Lower lobe of right lung (tissue), 2 donors: ENCODE data around the gene RPS28. TPM values are rescaled to one million over a fixed set of nuclear protein-coding genes. Genes with fewer than 3 reads are reported as not detected.

Experiments used
- ATAC-seq, 2 donors: fragments of 200-7000 bp; cut with Tn5 transposase; one replicate each; pipeline ENCODE4 v1.9.1; 2020 to 2022; ENCODE audit warnings: mild to moderate bottlenecking in 2 of 2, moderate library complexity in 2 of 2
- DNase-seq: peaks from one replicate; pipeline ENCODE4 v3.0.0-alpha.2; 2020
- H3K27ac ChIP-seq: fragments of 200-600 bp; one replicate; pipeline ENCODE4 v1.8.0; 2022
- H3K27me3 ChIP-seq: fragments of 200-600 bp; one replicate; pipeline ENCODE4 v1.8.0; 2022; ENCODE audit warnings: low read depth
- H3K36me3 ChIP-seq: fragments of 200-600 bp; one replicate; pipeline ENCODE4 v1.8.0; 2022; ENCODE audit warnings: mild to moderate bottlenecking
- H3K4me1 ChIP-seq: fragments of 200-600 bp; one replicate; pipeline ENCODE4 v1.8.0; 2022
- H3K4me3 ChIP-seq: fragments of 200-600 bp; one replicate; pipeline ENCODE4 v1.8.0; 2022; ENCODE audit warnings: mild to moderate bottlenecking
- H3K9me3 ChIP-seq: fragments of 200-600 bp; one replicate; pipeline ENCODE4 v1.8.0; 2022
- intact Hi-C: fragments of 100-400 bp; cut with DNase I; formaldehyde crosslinking; loops from one replicate; pipeline ENCODE4 v1.11.0; 2022
- total RNA-seq: library from RNA; stranded (reverse); fragmentation: NEBNext Ultra II Directional; extraction: Animal tissue kit (Norgen Biotek cat#: 25700); gene quantifications from one replicate; pipeline ENCODE4 v1.2.1, GENCODE V29; 2021
- TF ChIP-seq, protein P1 (sequence below): fragments of 200-600 bp; IDR thresholded peaks from one replicate; pipeline ENCODE4 v1.8.0; 2022; ENCODE audit warnings: antibody characterized with exemption, mild to moderate bottlenecking
- donor health status: DM: no; HTN: yes; CAD: no; lungs with severe emphysema.

Gene RPS28
- total RNA-seq, 1 donor from 2014 or later, result 1,461 TPM

DNA sequence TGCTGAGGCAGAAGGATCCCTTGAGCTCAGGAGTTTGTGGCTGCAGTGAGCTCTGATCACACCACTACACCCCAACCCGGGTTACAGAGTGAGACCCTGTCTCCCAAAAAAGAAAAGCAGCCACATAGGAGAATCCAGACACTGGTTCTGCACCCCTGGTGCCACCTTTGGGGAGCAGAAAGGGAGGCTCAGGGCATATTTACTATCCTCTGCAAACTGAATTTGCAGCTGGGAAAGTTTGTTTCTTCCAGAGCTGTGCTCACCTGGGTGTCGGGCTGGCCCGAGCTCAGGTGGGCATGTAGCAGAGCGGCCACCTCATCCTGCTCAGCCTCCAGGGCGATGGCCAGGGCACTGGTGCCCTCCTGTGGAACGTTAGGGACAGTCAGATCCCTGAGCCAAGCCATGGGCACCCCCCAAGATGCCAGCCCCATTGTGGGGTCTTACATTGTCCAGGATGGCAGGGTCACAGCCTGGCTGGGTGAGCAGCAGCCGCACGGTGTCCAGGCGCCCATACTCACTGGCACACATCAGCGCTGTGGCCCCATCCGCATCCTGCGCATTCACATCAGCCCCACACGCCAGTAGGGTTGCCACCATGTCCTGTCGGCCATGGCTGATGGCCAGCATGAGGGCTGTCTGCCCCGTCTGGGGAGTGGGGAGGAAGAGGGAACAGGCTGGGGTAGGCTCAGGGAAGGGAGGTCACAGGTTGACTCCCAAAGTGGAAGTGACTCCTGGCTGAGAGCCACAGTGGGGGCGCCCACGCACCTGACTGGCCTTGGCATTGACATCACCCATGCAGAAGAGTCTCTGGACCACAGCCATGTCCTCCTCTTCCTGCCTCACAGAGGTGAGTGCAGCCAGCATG is 3.1 kb downstream of the RPS28 start:
- H3K27me3 ChIP-seq, result no peaks in the 10 kb centered on the region
- no peak for DNase-seq
- no peak overlapping the region for H3K4me3 ChIP-seq
- H3K9me3 ChIP-seq, result no peaks in the 10 kb centered on the region
- H3K27ac ChIP-seq, result no peak overlapping the region
- ATAC-seq, result no peak
- H3K36me3 ChIP-seq, result peaks cover 36% of the 10 kb centered on the region
- peaks cover 43% of the 10 kb centered on the region for H3K4me1 ChIP-seq
- TF ChIP-seq, protein P1, sequence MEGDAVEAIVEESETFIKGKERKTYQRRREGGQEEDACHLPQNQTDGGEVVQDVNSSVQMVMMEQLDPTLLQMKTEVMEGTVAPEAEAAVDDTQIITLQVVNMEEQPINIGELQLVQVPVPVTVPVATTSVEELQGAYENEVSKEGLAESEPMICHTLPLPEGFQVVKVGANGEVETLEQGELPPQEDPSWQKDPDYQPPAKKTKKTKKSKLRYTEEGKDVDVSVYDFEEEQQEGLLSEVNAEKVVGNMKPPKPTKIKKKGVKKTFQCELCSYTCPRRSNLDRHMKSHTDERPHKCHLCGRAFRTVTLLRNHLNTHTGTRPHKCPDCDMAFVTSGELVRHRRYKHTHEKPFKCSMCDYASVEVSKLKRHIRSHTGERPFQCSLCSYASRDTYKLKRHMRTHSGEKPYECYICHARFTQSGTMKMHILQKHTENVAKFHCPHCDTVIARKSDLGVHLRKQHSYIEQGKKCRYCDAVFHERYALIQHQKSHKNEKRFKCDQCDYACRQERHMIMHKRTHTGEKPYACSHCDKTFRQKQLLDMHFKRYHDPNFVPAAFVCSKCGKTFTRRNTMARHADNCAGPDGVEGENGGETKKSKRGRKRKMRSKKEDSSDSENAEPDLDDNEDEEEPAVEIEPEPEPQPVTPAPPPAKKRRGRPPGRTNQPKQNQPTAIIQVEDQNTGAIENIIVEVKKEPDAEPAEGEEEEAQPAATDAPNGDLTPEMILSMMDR, result no peak
- intact Hi-C loops, result no loop called here

DNA sequence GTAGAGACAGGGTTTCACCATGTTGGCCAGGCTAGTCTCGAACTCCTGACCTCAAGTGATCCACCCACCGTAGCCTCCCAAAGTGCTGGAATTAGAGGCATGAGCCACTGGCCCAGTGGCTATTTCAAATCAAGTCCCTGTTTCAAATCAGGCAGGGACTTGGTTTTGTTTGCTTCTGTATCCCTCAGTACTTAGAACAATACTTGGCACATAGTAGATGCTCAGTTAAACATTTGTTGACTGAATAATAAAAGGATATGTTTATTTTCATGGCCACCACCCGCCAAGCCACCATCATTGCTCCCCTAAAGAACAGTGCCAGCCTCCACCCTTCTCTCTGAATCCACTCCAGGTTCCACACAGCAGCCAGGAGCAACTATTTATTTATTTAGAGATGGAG is 4.2 kb downstream of the RPS28 start:
- no peak for ATAC-seq
- Histone ChIP-seq H3K27me3 (no peaks in the 10 kb centered on the region), H3K4me1 (peaks cover 33% of the 10 kb centered on the region), H3K4me3 (no peak overlapping the region), H3K9me3 (no peaks in the 10 kb centered on the region), H3K36me3 (peaks cover 43% of the 10 kb centered on the region), H3K27ac (no peak overlapping the region)
- DNase-seq, result no peak
- TF ChIP-seq, protein P1, result no peak
- intact Hi-C loops, result no loop called here

DNA sequence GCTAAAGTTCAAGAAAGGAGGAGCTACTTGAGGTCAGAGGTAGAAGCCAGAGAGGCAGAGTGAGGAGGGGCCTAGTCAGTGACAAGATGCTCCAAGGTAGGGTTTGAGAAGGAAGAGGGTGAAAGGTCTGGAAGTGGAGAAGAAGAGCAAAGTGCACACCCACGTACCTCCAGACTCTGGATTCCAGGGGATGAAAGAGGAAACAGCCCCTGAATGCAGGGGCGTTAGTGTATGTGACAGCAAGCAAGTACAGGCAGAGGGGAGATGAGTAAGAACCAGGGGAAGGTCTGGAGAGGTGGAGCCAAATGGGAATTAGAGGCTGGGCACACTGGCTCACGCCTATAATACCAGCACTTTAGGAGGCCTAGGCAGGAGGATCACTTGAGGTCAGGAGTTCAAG is 8.7 kb downstream of the RPS28 start:
- intact Hi-C loops, result no loop called here
- peaks cover 38% of the 10 kb centered on the region for H3K36me3 ChIP-seq
- peaks cover 22% of the 10 kb centered on the region for H3K4me1 ChIP-seq

DNA sequence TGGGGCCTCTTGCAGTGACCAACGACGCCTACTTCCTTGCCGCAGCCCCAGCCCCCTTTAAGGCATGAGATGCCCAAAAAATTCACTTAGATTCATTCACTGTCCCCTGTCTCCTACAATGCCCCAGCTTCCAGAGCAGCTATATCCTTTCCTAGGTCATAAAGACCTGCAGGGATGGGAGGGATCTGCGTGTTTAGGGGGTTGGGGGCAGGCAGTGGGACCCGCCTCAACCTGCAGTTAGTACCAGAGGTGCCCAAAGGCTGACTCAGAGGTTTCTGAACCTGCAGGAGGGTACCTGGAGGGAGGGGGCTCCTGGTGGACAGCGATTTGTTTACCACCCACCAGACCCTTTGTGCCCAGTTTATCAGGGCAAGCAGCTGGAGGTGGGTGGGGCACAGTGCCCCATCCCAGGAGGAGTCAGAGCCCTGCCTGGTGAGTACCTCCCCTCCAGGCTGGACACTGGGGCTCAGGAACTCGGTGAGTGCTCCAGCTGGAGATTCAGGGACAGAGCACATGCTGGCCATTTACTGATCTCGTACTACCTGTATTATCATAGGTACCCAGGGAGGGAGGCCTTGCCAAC is 10.1 kb downstream of the RPS28 start:
- H3K27me3 ChIP-seq, result peaks cover 30% of the 10 kb centered on the region

More for the DNA sequence above, 8.7 kb downstream of the RPS28 start:
- H3K27me3 ChIP-seq, result peaks cover 23% of the 10 kb centered on the region
- no peak overlapping the region for H3K27ac ChIP-seq
- ATAC-seq (no peak), DNase-seq (no peak)
- no peak overlapping the region for H3K4me3 ChIP-seq
- TF ChIP-seq, protein P1, result no peak
- H3K9me3 ChIP-seq, result no peaks in the 10 kb centered on the region

DNA sequence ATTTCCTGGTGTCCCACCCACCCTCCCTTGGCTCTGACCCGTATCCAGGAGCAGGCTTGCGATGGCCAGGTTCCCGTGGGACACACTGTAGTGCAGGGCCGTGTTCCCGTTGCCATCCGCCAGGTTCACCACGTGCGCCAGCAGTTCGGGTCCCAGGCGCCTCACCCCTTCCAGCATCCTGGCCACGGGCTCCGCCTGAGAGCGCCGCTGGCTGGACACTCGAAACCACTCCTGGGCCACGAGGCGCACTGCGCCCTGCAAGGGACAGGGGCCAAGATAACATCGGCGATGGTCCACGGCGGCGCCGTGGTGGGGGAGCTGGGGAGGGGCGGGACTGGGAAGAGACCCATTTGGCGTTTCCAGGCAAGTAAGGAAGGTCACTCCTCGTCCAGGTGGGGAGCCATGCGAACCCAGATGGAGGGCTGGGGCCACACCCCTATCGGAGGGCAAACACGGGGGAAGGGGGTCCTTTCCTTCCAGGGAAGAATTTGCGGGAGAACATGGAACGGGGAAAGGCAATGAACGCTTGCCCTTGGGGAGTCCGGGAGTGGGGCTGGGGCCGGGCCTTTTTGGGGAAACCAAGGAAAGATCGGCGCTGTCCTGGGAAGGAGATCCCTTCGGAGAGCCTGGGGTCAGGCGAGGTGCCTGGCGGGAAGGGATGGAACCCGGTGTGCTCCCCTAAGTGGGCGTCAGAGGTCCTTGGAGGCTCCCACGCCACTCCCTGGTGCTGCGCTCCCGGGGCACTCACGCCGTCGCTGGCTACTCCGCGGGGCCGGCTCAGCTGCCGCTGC is 11.9 kb downstream of the RPS28 start:
- no peaks in the 10 kb centered on the region for H3K9me3 ChIP-seq
- intact Hi-C loops, result no loop called here
- no peak overlapping the region for H3K27ac ChIP-seq
- TF ChIP-seq, protein P1, result no peak
- ATAC-seq (no peak), DNase-seq (no peak)
- H3K4me1 ChIP-seq, result peaks cover 21% of the 10 kb centered on the region
- peaks cover 30% of the 10 kb centered on the region for H3K27me3 ChIP-seq
- H3K36me3 ChIP-seq, result peaks cover 32% of the 10 kb centered on the region
- H3K4me3 ChIP-seq, result no peak overlapping the region

More for the DNA sequence above, 10.1 kb downstream of the RPS28 start:
- intact Hi-C loops, result no loop called here
- Histone ChIP-seq H3K27ac (no peak overlapping the region), H3K9me3 (no peaks in the 10 kb centered on the region), H3K4me1 (peaks cover 21% of the 10 kb centered on the region), H3K36me3 (peaks cover 37% of the 10 kb centered on the region), H3K4me3 (no peak overlapping the region)
- ATAC-seq (no peak), DNase-seq (no peak)
- TF ChIP-seq, protein P1, result no peak
